ENCODE data around the gene NUBP2.

The NUBP2 gene

GRCh38 chr16:1826691-1827573 lies 44.2 kb downstream of the NUBP2 start, which contains the start of the genes FAHD1 and HAGH:
Gene FAHD1, plus strand, starts transcription at chr16:1827206. Its CDS starts 33 bp downstream, at chr16:1827239.
Gene HAGH, minus strand, starts transcription at chr16:1826825. Its CDS starts 38 bp downstream, at chr16:1826787.
- Histone ChIP-seq H3K23ac (ENCODE audit: low read length) (no peak within 1 kb of the TSS), H3K36me3 (ENCODE audit: control insufficient read depth in 1 of 2, insufficient read depth in 2 of 2, low read length in 2 of 2) (peaks cover 10 to 12% of the 10 kb centered on the region in 2 experiments), H3K14ac (ENCODE audit: low read length) (peak within 1 kb of the TSS; percentile 59), H3K4me1 (ENCODE audit: control insufficient read depth in 1 of 2, insufficient read depth in 2 of 2, low read length in 2 of 2) (peaks cover 0 to 5% of the 10 kb centered on the region in 2 experiments), H2BK12ac (ENCODE audit: low read length) (no peak within 1 kb of the TSS), H4K8ac (ENCODE audit: low read depth, low read length) (peak within 1 kb of the TSS; percentile 95), H3K9me3 (ENCODE audit: insufficient read depth, low read depth, low read length) (no peaks in the 10 kb centered on the region), H2AFZ (ENCODE audit: insufficient read depth, low read length, poor library complexity) (peak within 1 kb of the TSS; percentile 80), H3K79me1 (ENCODE audit: low read length) (peaks cover 8% of the 10 kb centered on the region), H3K4me3 (ENCODE audit: low read depth, low read length) (peak within 1 kb of the TSS; percentile 94), H3K79me2 (ENCODE audit: control insufficient read depth, insufficient read depth, low read length, poor library complexity) (peaks cover 8% of the 10 kb centered on the region), H2BK120ac (ENCODE audit: insufficient read depth, low read length, poor library complexity) (peak within 1 kb of the TSS; percentile 61), H4K91ac (ENCODE audit: low read depth, low read length) (peak within 1 kb of the TSS; percentile 74), H3K9ac (ENCODE audit: low read length) (peak within 1 kb of the TSS; percentile 78), H2AK5ac (ENCODE audit: low read length) (peak within 1 kb of the TSS; percentile 65), H3K27me3 (ENCODE audit: insufficient read depth, low read length) (no peaks in the 10 kb centered on the region), H2BK5ac (ENCODE audit: low read depth, low read length, poor library complexity) (peak within 1 kb of the TSS; percentile 85), H3K18ac (ENCODE audit: low read length) (peak within 1 kb of the TSS; percentile 53), H3K4ac (ENCODE audit: low read depth, low read length) (peak within 1 kb of the TSS; percentile 48), H4K12ac (ENCODE audit: low read depth, low read length) (peak within 1 kb of the TSS; percentile 46), H3K4me2 (ENCODE audit: low read length) (peak within 1 kb of the TSS; percentile 67), H3K27ac (ENCODE audit: low read depth, low read length) (peak within 1 kb of the TSS; percentile 48)
- WGBS (ENCODE audit: extremely low coverage, insufficient coverage, insufficient read length), result no CpG with 5 or more reads among the region's 104 CpGs
- peak; percentile 97 for DNase-seq

GRCh38 chr16:1828645-1829410 lies 46.1 kb downstream of the NUBP2 start:
- no peak overlapping the region for H3K27ac ChIP-seq (ENCODE audit: low read depth, low read length)
- no peak overlapping the region for H3K14ac ChIP-seq (ENCODE audit: low read length)
- H2AK5ac ChIP-seq (ENCODE audit: low read length), result no peak overlapping the region

GRCh38 chr16:1830213-1830612 lies 47.5 kb downstream of the NUBP2 start:
- peaks cover 0 to 2% of the 10 kb centered on the region in 2 experiments for H3K36me3 ChIP-seq (ENCODE audit: control insufficient read depth in 1 of 2, insufficient read depth in 2 of 2, low read length in 2 of 2)
- H3K79me1 ChIP-seq (ENCODE audit: low read length), result peaks cover 8% of the 10 kb centered on the region
- H2AK5ac ChIP-seq (ENCODE audit: low read length), result no peak overlapping the region
- no CpG with 5 or more reads among the region's 3 CpGs for WGBS (ENCODE audit: extremely low coverage, insufficient coverage, insufficient read length)
- H3K9ac ChIP-seq (ENCODE audit: low read length), result no peak overlapping the region
- H3K14ac ChIP-seq (ENCODE audit: low read length), result no peak overlapping the region
- no peak overlapping the region for H2AFZ ChIP-seq (ENCODE audit: insufficient read depth, low read length, poor library complexity)
- peaks cover 8% of the 10 kb centered on the region for H3K79me2 ChIP-seq (ENCODE audit: control insufficient read depth, insufficient read depth, low read length, poor library complexity)
- no peaks in the 10 kb centered on the region for H3K27me3 ChIP-seq (ENCODE audit: insufficient read depth, low read length)
- no peak overlapping the region for H3K27ac ChIP-seq (ENCODE audit: low read depth, low read length)
- H4K8ac ChIP-seq (ENCODE audit: low read depth, low read length), result no peak overlapping the region
- H2BK120ac ChIP-seq (ENCODE audit: insufficient read depth, low read length, poor library complexity), result no peak overlapping the region
- H3K4me1 ChIP-seq (ENCODE audit: control insufficient read depth in 1 of 2, insufficient read depth in 2 of 2, low read length in 2 of 2), result peaks cover 0 to 5% of the 10 kb centered on the region in 2 experiments
- H4K12ac ChIP-seq (ENCODE audit: low read depth, low read length), result no peak overlapping the region
- no peak overlapping the region for H3K4ac ChIP-seq (ENCODE audit: low read depth, low read length)
- H3K4me2 ChIP-seq (ENCODE audit: low read length), result no peak overlapping the region
- H2BK12ac ChIP-seq (ENCODE audit: low read length), result no peak overlapping the region
- DNase-seq, result no peak
- H2BK5ac ChIP-seq (ENCODE audit: low read depth, low read length, poor library complexity), result no peak overlapping the region
- H3K9me3 ChIP-seq (ENCODE audit: insufficient read depth, low read depth, low read length), result no peaks in the 10 kb centered on the region
- no peak overlapping the region for H3K23ac ChIP-seq (ENCODE audit: low read length)
- H3K4me3 ChIP-seq (ENCODE audit: low read depth, low read length), result no peak overlapping the region
- H4K91ac ChIP-seq (ENCODE audit: low read depth, low read length), result no peak overlapping the region
- no peak overlapping the region for H3K18ac ChIP-seq (ENCODE audit: low read length)

More at GRCh38 chr16:1828645-1829410, 46.1 kb downstream of the NUBP2 start:
- Histone ChIP-seq H3K36me3 (ENCODE audit: control insufficient read depth in 1 of 2, insufficient read depth in 2 of 2, low read length in 2 of 2) (peaks cover 0 to 2% of the 10 kb centered on the region in 2 experiments), H3K23ac (ENCODE audit: low read length) (no peak overlapping the region), H3K4me1 (ENCODE audit: control insufficient read depth in 1 of 2, insufficient read depth in 2 of 2, low read length in 2 of 2) (peaks cover 0 to 5% of the 10 kb centered on the region in 2 experiments), H2BK12ac (ENCODE audit: low read length) (no peak overlapping the region), H3K79me2 (ENCODE audit: control insufficient read depth, insufficient read depth, low read length, poor library complexity) (peaks cover 8% of the 10 kb centered on the region), H2BK120ac (ENCODE audit: insufficient read depth, low read length, poor library complexity) (no peak overlapping the region), H3K27me3 (ENCODE audit: insufficient read depth, low read length) (no peaks in the 10 kb centered on the region), H3K4ac (ENCODE audit: low read depth, low read length) (no peak overlapping the region), H3K18ac (ENCODE audit: low read length) (no peak overlapping the region), H3K9ac (ENCODE audit: low read length) (no peak overlapping the region), H4K12ac (ENCODE audit: low read depth, low read length) (no peak overlapping the region), H3K4me3 (ENCODE audit: low read depth, low read length) (no peak overlapping the region), H4K8ac (ENCODE audit: low read depth, low read length) (no peak overlapping the region), H3K4me2 (ENCODE audit: low read length) (no peak overlapping the region), H3K79me1 (ENCODE audit: low read length) (peaks cover 8% of the 10 kb centered on the region), H2BK5ac (ENCODE audit: low read depth, low read length, poor library complexity) (no peak overlapping the region), H3K9me3 (ENCODE audit: insufficient read depth, low read depth, low read length) (no peaks in the 10 kb centered on the region), H2AFZ (ENCODE audit: insufficient read depth, low read length, poor library complexity) (no peak overlapping the region), H4K91ac (ENCODE audit: low read depth, low read length) (no peak overlapping the region)
- DNase-seq, result no peak
- no CpG with 5 or more reads among the region's 11 CpGs for whole genome bisulfite sequencing (ENCODE audit: extremely low coverage, insufficient coverage, insufficient read length)

Measured in trophoblast cell (in vitro differentiated cells and primary cell).